K562 (cell line): ENCODE results near the gene PRPSAP2. TPM values are rescaled to one million over a fixed set of nuclear protein-coding genes. Genes with fewer than 3 reads are reported as not detected.

ENCODE experiments used
- ATAC-seq: fragments of 200-7000 bp; cut with Tn5 transposase; 3 replicates; pipeline ENCODE4 v1.9.1; 2020; ENCODE audit warnings: moderate library complexity
- BruUV-seq: library from RNA; stranded (reverse); fragments of 400-500 nt; replicated peaks from 2 replicates; lab custom pipeline; 2021; lab: Mats Ljungman, UMichigan
- CTCF ChIA-PET: fragments of 300-600 bp; formaldehyde crosslinking; extraction: SDS; loops from one replicate; lab custom pipeline; 2021; ENCODE audit warnings: low intra/inter-chr PET ratio; lab: Yijun Ruan, JAX
- POLR2A ChIA-PET: fragments of 300-600, 350-650 bp; sonication (Branson Sonifier 250); formaldehyde crosslinking; extraction: SDS; loops from one replicate; lab custom pipeline; 2021; ENCODE audit warnings: antibody characterized with exemption, inconsistent platforms; lab: Yijun Ruan, JAX
- DNase-seq, 4 experiments: peaks; one replicate each; pipeline versions ENCODE4 v3.0.0 to v3.0.0-alpha.2; 2011 to 2018; ENCODE audit warnings: low spot score in 3 of 4, mixed read lengths in 3 of 4; ENCODE audit errors: extremely low read depth in 1 of 4
- FAIRE-seq: peaks from 2 replicates; lab custom pipeline; 2011; peaks lifted over from hg19 to GRCh38; lab: Jason Lieb, UNC
- H2AFZ ChIP-seq: 2 replicates; pipeline ENCODE4 v1.6.0; 2011; ENCODE audit warnings: low read depth, low read length, control low read depth, inconsistent platforms
- H3K27ac ChIP-seq: fragments of 200-600 bp; 3 replicates; pipeline ENCODE4 v1.8.0; 2011; ENCODE audit warnings: low read depth, mild to moderate bottlenecking, control low read depth, inconsistent platforms, low read length, moderate library complexity, mixed read lengths; ENCODE audit errors: extremely low read depth
- H3K27me3 ChIP-seq, 2 experiments: fragments of 300-600 bp in 1 of 2; 2 replicates in 1 of 2; 3 replicates in 1 of 2; pipeline versions ENCODE4 v1.6.0 to v1.8.0; 2011; ENCODE audit warnings: inconsistent platforms in 2 of 2, low read length in 2 of 2, mild to moderate bottlenecking in 1 of 2, mixed read lengths in 1 of 2, moderate library complexity in 1 of 2; ENCODE audit not compliant: control insufficient read depth in 2 of 2, insufficient read depth in 2 of 2
- H3K36me3 ChIP-seq: fragments of 300-600 bp; 3 replicates; pipeline ENCODE4 v1.8.0; 2011; ENCODE audit warnings: mild to moderate bottlenecking, low read length, inconsistent platforms; ENCODE audit not compliant: control insufficient read depth, insufficient read depth
- H3K4me1 ChIP-seq, 2 experiments: fragments of 200-600 bp in 1 of 2; replicated peaks in 1 of 2; 2 replicates in 1 of 2; 3 replicates in 1 of 2; pipeline versions ENCODE4 v1.5.1 to v1.8.0; 2011; ENCODE audit warnings: inconsistent platforms in 2 of 2, low read length in 2 of 2, mild to moderate bottlenecking in 1 of 2, mixed read lengths in 1 of 2, moderate library complexity in 1 of 2; ENCODE audit not compliant: control insufficient read depth in 2 of 2, insufficient read depth in 2 of 2
- H3K4me2 ChIP-seq: 2 replicates; pipeline ENCODE4 v1.6.1; 2011; ENCODE audit warnings: low read length, control low read depth, inconsistent platforms, mixed read lengths; ENCODE audit not compliant: insufficient read depth
- H3K4me3 ChIP-seq: fragments of 200-600 bp; sonication (generic), shearing (Covaris generic); 2 replicates; pipeline ENCODE4 v1.5.1; 2016; ENCODE audit warnings: control low read depth, inconsistent platforms
- H3K79me2 ChIP-seq: fragments of 200-600 bp; 3 replicates; pipeline ENCODE4 v1.8.0; 2011; ENCODE audit warnings: low read length, inconsistent platforms; ENCODE audit not compliant: control insufficient read depth, insufficient read depth
- H3K9ac ChIP-seq, 2 experiments: 2 replicates each; pipeline versions ENCODE4 v1.6.0 to v1.6.1; 2011; ENCODE audit warnings: low read depth in 2 of 2, low read length in 2 of 2, control low read depth in 1 of 2, inconsistent platforms in 1 of 2, mild to moderate bottlenecking in 1 of 2, mixed read lengths in 1 of 2; ENCODE audit not compliant: insufficient read depth in 1 of 2
- H3K9me1 ChIP-seq: one replicate; pipeline ENCODE4 v1.6.0; 2011; ENCODE audit warnings: inconsistent platforms, mild to moderate bottlenecking, low read length, moderate library complexity; ENCODE audit not compliant: control insufficient read depth, insufficient read depth
- H3K9me3 ChIP-seq: replicated peaks from 2 replicates; pipeline ENCODE4 v1.5.1; 2011; ENCODE audit warnings: low read depth, low read length, inconsistent platforms; ENCODE audit not compliant: control insufficient read depth, insufficient read depth
- H4K20me1 ChIP-seq: replicated peaks from 2 replicates; pipeline ENCODE4 v1.6.1; 2011; ENCODE audit warnings: low read length, inconsistent platforms, mixed read lengths; ENCODE audit not compliant: control insufficient read depth, insufficient read depth
- CBFA2T2 ChIP-seq: fragments of 450-650 bp; conservative IDR thresholded peaks from 2 replicates; pipeline ENCODE4 v1.6.1; 2017; ENCODE audit warnings: mild to moderate bottlenecking
- CREM ChIP-seq: IDR thresholded peaks from 2 replicates; pipeline ENCODE4 v1.6.1; 2014; ENCODE audit warnings: antibody characterized with exemption, low read depth
- FOXJ2 ChIP-seq: fragments of 200-800 bp; sonication (Bioruptor generic); IDR thresholded peaks from 2 replicates; pipeline ENCODE4 v1.6.1; 2016; ENCODE audit warnings: missing genetic modification characterization, missing compliant biosample characterization
- HLTF ChIP-seq: fragments of 450-650 bp; IDR thresholded peaks from 2 replicates; pipeline ENCODE4 v1.6.1; 2016
- MAFF ChIP-seq: IDR thresholded peaks from 2 replicates; pipeline ENCODE4 v1.6.1; 2012; ENCODE audit warnings: low read length, improper control_type of control experiment
- MCM3 ChIP-seq: fragments of 450-650 bp; IDR thresholded peaks from 2 replicates; pipeline ENCODE4 v1.6.1; 2016
- MXD1 ChIP-seq: fragments of 250-450 bp; sonication (Bioruptor Pico); IDR thresholded peaks from 2 replicates; pipeline ENCODE4 v1.8.0; 2021; ENCODE audit warnings: borderline replicate concordance, mild to moderate bottlenecking, moderate library complexity; ENCODE audit not compliant: poor library complexity, severe bottlenecking
- RFX5 ChIP-seq: IDR thresholded peaks from 2 replicates; pipeline ENCODE4 v1.6.1; 2011; ENCODE audit warnings: low read depth, mild to moderate bottlenecking, improper control_type of control experiment, low read length
- STAT6 ChIP-seq: sonication (generic); formaldehyde crosslinking; IDR thresholded peaks from 2 replicates; pipeline ENCODE4 v1.8.1; 2023; ENCODE audit warnings: mild to moderate bottlenecking, missing genetic modification reagents
- UBTF ChIP-seq, 2 experiments: IDR thresholded peaks; 2 replicates each; pipeline ENCODE4 v1.6.1; 2012; ENCODE audit warnings: improper control_type of control experiment in 2 of 2, low read depth in 2 of 2, low read length in 2 of 2, borderline replicate concordance in 1 of 2
- XRCC3 ChIP-seq: fragments of 450-650 bp; IDR thresholded peaks from 2 replicates; pipeline ENCODE4 v1.6.1; 2017; ENCODE audit warnings: mild to moderate bottlenecking, moderate library complexity
- ZNF239 ChIP-seq: fragments of 250-450 bp; sonication (Bioruptor Pico); IDR thresholded peaks from 2 replicates; pipeline ENCODE4 v1.4.0; 2020; ENCODE audit warnings: mild to moderate bottlenecking
- ZNF561 ChIP-seq: fragments of 450-650 bp; formaldehyde crosslinking; conservative IDR thresholded peaks from 2 replicates; pipeline ENCODE4 v1.4.0; 2020; ENCODE audit warnings: mild to moderate bottlenecking, moderate library complexity
- WGBS: fragments of 100-300 bp; shearing (Covaris generic); methylation state at CpG from one replicate; pipeline ENCODE4 v1.1.6; 2016; ENCODE audit warnings: low coverage, mixed read lengths; ENCODE audit not compliant: insufficient coverage; ENCODE audit errors: missing lambda C conversion rate; 5-methylcytosine and 5-hydroxymethylcytosine counted together
- in situ Hi-C: fragments of 300-500 bp; cut with MboI; formaldehyde crosslinking; loops from 4 replicates; pipeline ENCODE4 v1.15.0; 2018; ENCODE audit warnings: inconsistent platforms, mixed read lengths
- intact Hi-C: fragments of 100-400 bp; cut with micrococcal nuclease; formaldehyde crosslinking; loops from 2 replicates; pipeline ENCODE4 v1.14.2; 2022
- polyA plus RNA-seq, 8 experiments: library from polyadenylated mRNA; depleted of rRNA in 4 of 8; stranded (reverse) in 5 of 8; unstranded in 3 of 8; fragments of >200 nt; fragmentation: Nextera tagmentation in 2 of 8; fragmentation: Illumina TruSeq in 1 of 8; extraction: Ambion mirVana in 2 of 8; extraction: Trizol in 1 of 8; gene quantifications; 2 replicates each; pipeline versions ENCODE4 v1.2.1 to v1.2.3, GENCODE V29; 2011 to 2014; ENCODE audit warnings: inconsistent platforms in 1 of 8, missing spikeins in 1 of 8
- total RNA-seq, 7 experiments: library from RNA; depleted of rRNA in 6 of 7; stranded (reverse); fragments of >200 nt in 6 of 7; fragmentation: Illumina TruSeq in 2 of 7; extraction: Trizol in 2 of 7; gene quantifications; 2 replicates each; pipeline versions ENCODE4 v1.2.1 to v1.2.3, GENCODE V29; 2011 to 2021; ENCODE audit warnings: low replicate concordance in 1 of 7
- TF ChIP-seq, protein P1 (sequence below): fragments of 250-450 bp; sonication (Bioruptor Pico); IDR thresholded peaks from 2 replicates; pipeline ENCODE4 v1.8.0; 2021; ENCODE audit warnings: mild to moderate bottlenecking, moderate library complexity

Gene PRPSAP2
- total and polyA plus RNA-seq, 9 of the 15 experiments (the other 6 are each of a cell fraction or from before 2014, with no cell fraction given): 15.5 to 56.7 (median 35.7) TPM

- TF ChIP-seq STAT6 (CRISPR knock-in tag) (no peak), FOXJ2 (tag) (no peak), XRCC3 (no peak), HLTF (no peak)
- TF ChIP-seq, all 486 proteins: peak for 0
Observed at GRCh38 chr17:18860161-18860972, 2.4 kb downstream of the PRPSAP2 start (continued).

DNA sequence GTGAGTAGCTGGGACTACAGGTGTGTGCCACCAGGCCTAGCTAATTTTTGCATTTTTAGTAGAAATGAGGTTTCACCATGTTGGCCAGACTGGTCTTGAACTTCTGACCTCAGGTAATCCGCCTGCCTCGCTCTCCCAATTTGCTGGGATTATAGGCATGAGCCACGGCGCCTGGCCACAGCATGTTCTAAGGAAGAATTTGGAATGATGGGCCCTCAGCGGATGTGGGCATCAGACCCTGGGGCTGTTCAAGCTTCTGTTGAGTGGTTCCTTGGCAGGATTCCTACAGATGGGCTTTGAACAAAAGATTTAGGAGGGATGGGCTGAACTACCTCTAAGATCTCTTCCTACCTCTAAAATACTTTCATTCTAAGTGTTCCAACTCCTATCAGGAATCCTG is 4.1 kb downstream of the PRPSAP2 start:
- Histone ChIP-seq H3K9me3 (no peaks in the 10 kb centered on the region), H2AFZ (no peak overlapping the region), H4K20me1 (no peaks in the 10 kb centered on the region), H3K79me2 (peaks cover 61% of the 10 kb centered on the region), H3K4me1 (peaks cover 12 to 13% of the 10 kb centered on the region in 2 experiments; a peak in 4 of 5 replicates), H3K27me3 (no peaks in the 10 kb centered on the region), H3K9me1 (no peaks in the 10 kb centered on the region), H3K4me2 (no peak overlapping the region), H3K9ac (no peak overlapping the region), H3K36me3 (peaks cover 13% of the 10 kb centered on the region; the same call in 1 of the 3 replicates), H3K4me3 (no peak overlapping the region), H3K27ac (no peak overlapping the region)
- intact Hi-C loops: no loop called here
- no peak for DNase-seq
- no TSS peak for BruUV-seq
- in situ Hi-C loops: no loop called here
- ChIA-PET POLR2A (interaction anchor here (0.6 kb wide), 1 partner anchor 28 kb away, joined by 3 read pairs; no protein-coding TSS in a partner anchor), CTCF (no interaction called here)
- no peak for ATAC-seq
- no peak for FAIRE-seq
- WGBS: 90% methylated on average over 2 of the region's 5 CpGs
- TF ChIP-seq MAFF: no peak
- TF ChIP-seq CREM: no peak
- TF ChIP-seq, protein P1, sequence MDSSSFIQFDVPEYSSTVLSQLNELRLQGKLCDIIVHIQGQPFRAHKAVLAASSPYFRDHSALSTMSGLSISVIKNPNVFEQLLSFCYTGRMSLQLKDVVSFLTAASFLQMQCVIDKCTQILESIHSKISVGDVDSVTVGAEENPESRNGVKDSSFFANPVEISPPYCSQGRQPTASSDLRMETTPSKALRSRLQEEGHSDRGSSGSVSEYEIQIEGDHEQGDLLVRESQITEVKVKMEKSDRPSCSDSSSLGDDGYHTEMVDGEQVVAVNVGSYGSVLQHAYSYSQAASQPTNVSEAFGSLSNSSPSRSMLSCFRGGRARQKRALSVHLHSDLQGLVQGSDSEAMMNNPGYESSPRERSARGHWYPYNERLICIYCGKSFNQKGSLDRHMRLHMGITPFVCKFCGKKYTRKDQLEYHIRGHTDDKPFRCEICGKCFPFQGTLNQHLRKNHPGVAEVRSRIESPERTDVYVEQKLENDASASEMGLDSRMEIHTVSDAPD: no peak
- TF ChIP-seq MXD1: no peak
- TF ChIP-seq ZNF239 (CRISPR knock-in tag): no peak
- TF ChIP-seq RFX5: no peak
- TF ChIP-seq CBFA2T2: no peak
- no peak for TF ChIP-seq ZNF561 (CRISPR knock-in tag)
- no peak for TF ChIP-seq UBTF (IDR thresholded peaks at IDR 0.05; ENCODE audit: borderline replicate concordance in 1 of 2, low read depth in 2 of 2, low read length in 2 of 2)
- TF ChIP-seq MCM3: no peak
